NCI-H2196 (cell line): ENCODE data around the gene PRDM10.

Experiments used
- DNase-seq: peaks from one replicate; lab custom pipeline; 2025; ENCODE audit not compliant: unreplicated experiment; lab: John Stamatoyannopoulos, UW

Gene PRDM10

DNA sequence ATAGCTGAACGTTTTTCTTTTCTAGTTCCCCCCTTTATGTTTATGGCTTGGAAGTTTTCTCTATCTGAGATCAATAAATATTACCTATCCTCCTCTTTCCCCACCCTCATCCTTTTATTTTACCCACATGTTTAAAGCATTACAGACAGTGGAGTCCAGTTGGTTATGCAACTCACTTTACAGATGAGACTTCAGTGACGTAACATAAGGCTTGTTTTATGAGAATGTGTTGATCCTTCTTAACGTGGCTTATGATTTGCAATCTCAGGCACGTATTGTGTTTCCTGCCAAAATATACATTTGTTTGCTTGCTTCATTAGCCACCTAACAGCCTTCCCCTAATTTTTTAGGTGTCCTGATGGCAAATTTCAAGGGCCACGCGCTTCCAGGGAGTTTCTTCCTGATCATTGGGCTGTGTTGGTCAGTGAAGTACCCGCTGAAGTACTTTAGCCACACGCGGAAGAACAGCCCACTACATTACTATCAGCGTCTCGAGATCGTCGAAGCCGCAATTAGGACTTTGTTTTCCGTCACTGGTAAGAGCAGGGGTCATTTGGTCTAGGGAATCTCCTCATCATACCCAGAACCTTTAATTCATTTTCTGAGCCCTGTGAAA lies 150.4 kb downstream of the PRDM10 start:
- DNase-seq: no peak
